ENCODE results near the gene SSU72.
"Not testable (repeated sequence)": the region's sequence is repeated elsewhere in the genome, so short reads cannot be mapped to it uniquely, and the experiment has no call there.

SSU72 gene

DNA sequence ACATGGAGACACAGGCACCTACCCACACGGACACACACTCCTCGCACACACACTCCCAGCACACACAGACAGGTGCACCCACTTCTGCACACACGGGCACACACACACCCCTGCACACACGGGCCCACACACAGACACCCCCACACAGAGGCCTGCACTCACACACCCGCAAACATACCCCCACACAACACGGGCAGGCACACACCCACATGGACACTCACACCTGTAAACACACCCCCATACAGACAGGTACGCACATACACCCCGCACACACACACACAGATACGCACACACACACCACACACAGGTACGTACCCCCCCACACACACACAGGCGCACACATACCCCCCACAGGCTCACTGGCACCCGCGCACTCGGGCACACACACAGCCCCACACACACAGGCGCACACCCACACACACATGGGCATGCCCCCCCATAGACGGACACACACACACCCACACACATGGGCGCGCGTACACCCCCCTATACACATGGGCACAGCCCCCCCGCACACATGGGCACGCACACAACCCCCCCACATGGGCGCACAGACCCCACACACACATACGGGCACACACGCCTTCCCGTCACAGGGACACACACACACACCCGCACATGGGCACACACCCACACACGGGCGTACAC, 56.6 kb downstream of the SSU72 start:
- H3K4me3 ChIP-seq (ENCODE audit: low read depth, low read length): no peak overlapping the region
- TF ChIP-seq POLR2A (IDR thresholded peaks at IDR 0.05; ENCODE audit: extremely low read depth, insufficient read length) (no peak), MYC (IDR thresholded peaks at IDR 0.05; ENCODE audit: low read depth, low read length) (no peak), CTCF (IDR thresholded peaks at IDR 0.05; ENCODE audit: low read depth, low read length) (no peak)
- TF ChIP-seq, protein P1, sequence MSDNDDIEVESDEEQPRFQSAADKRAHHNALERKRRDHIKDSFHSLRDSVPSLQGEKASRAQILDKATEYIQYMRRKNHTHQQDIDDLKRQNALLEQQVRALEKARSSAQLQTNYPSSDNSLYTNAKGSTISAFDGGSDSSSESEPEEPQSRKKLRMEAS (IDR thresholded peaks at IDR 0.05; ENCODE audit: low read depth, low read length): no peak
- DNase-seq (ENCODE audit: low read depth): no peak

DNA sequence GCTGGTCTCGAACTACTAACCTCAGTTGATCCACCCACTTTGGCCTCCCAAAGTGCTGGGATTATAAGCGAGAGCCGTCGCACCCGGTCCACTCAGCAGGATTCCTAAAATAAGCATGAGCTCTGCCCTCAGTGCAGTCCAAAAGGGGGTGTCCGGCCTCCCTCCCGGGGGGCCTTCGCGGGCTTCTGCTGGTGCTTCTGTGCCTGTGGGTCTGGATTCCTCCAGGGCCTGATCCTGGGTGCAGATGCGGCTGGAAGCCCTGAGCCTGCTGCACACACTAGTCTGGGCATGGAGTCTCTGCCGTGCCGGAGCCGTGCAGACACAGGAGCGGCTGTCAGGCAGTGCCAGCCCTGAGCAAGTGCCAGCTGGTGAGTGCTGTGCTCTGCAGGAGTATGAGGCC, 57.7 kb downstream of the SSU72 start:
- DNase-seq (ENCODE audit: low read depth); H3K4me3 ChIP-seq (ENCODE audit: low read depth, low read length): not testable (repeated sequence)

DNA sequence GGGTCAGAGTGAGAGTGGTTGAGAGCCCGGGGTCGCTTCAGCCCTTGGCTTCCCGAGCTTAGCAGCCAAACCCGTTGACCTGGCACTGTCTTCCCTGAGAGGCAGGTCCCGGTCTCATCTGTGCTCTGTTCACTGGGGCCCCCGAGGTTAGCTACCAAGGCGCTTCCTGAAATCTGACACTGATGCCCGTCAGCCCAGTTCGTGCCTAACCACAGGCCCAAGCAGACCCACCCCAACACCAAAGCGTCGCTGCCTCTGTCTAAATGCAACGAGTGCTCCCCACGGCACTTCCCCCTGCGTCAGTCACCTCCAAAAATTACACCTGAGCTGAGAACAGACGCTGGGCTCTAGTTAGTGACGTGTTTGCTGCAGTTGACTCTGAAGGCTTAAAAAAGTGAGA, 60.3 kb downstream of the SSU72 start:
- not testable (repeated sequence) for DNase-seq (ENCODE audit: low read depth); H3K4me3 ChIP-seq (ENCODE audit: low read depth, low read length)

DNA sequence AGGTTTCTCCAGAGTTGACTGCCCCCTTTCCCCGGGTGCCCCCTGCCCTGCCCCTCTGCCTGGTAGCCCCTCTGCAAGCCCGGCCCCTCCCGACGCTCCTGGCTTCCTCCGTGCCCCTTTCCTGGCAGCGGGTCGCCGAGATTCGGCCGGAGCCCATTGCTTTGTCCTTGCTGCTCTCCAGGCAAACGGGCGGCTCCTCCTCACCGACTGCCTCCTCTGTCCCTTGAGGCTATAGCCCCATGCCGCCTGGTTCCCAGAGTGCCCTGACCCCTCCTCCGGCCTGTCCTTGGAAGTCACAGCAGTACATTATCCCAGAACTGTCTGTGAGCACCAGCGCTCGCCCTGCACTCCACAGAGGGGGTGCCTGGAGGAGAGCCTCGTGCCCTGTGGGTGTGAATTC, 61.0 kb downstream of the SSU72 start:
- DNase-seq (ENCODE audit: low read depth): not testable (repeated sequence)
- peak overlapping the region; percentile 36 for H3K4me3 ChIP-seq (ENCODE audit: low read depth, low read length)

DNA sequence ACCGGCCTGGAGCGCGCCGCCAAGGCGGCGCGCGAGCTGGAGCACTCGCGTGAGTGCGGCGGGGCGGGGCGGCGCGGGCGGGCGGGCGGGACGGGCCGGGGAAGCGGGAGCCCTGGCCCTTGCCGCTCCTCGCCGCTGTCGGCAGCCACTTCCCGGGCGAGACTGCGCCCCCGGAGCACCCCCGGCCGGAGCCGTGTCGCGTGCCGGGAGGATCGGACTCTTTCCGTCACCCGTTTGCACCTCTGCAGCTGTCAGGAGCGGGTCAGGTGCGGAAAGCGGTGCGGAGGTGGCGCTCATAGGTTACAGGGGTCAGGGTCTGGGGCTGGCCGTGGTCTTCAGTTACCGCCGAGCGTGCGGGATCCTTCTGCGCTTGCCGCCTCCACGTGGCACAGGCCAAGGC, 62.2 kb downstream of the SSU72 start:
- not testable (repeated sequence) for DNase-seq (ENCODE audit: low read depth)
- H3K4me3 ChIP-seq (ENCODE audit: low read depth, low read length): peak overlapping the region; percentile 53

DNA sequence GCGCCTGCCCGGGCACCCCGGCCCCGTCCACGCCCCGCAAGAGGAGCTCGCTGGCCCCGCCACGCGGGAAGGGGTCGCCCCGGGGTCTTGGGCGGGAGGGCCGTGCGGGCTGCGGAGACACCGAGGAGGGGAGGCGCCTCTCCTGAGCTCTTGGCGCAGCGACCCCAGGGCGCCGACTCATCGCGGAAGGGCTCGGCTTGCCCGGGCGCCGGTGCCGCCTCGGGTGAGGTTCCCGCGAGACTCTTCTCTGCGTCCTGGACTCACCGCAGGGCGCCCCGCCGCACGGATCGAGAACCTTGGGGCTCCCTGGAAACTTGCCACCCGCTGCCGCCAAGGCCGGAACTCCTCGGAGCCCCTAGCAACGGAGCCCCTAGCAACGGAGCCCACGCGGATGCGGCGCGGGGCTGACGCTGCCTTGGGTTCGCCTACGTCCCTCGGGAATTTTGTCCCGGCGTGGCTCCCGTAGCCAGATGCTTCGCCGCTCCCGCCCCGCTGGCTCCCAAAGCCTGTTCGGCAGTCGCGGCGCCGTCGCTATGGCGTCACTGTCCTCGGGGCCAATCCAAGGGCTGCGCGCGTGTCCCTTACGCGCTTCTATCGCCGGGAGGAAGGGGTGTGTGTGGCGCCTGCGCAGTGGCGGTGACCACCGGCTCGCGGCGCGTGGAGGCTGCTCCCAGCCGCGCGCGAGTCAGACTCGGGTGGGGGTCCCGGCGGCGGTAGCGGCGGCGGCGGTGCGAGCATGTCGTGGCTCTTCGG, 63.0 kb downstream of the SSU72 start, which contains the start of gene ATAD3A:
Gene ATAD3A, plus strand, starts transcription at position 630 of the 753 bp plus-strand sequence. Its CDS starts 107 bp downstream, at position 737.
- H3K4me3 ChIP-seq (ENCODE audit: low read depth, low read length): peak within 1 kb of the TSS; percentile 88
- TF ChIP-seq POLR2A (IDR thresholded peaks at IDR 0.05; ENCODE audit: extremely low read depth, insufficient read length) (peak; percentile 43), MYC (IDR thresholded peaks at IDR 0.05; ENCODE audit: low read depth, low read length) (peak; percentile 55)
- TF ChIP-seq, protein P1 (IDR thresholded peaks at IDR 0.05; ENCODE audit: low read depth, low read length): no peak
- peak; percentile 98 for DNase-seq (ENCODE audit: low read depth)

- H3K4me3 ChIP-seq (ENCODE audit: low read depth, low read length): peak overlapping the region; percentile 88
- peak; percentile 44 for DNase-seq (ENCODE audit: low read depth)
- TF ChIP-seq CTCF (IDR thresholded peaks at IDR 0.05; ENCODE audit: low read depth, low read length) (no peak), MYC (IDR thresholded peaks at IDR 0.05; ENCODE audit: low read depth, low read length) (no peak), POLR2A (IDR thresholded peaks at IDR 0.05; ENCODE audit: extremely low read depth, insufficient read length) (no peak)
- TF ChIP-seq, protein P1 (IDR thresholded peaks at IDR 0.05; ENCODE audit: low read depth, low read length): no peak
Observed at GRCh38 chr1:1510912-1511532, 63.6 kb downstream of the SSU72 start.

DNA sequence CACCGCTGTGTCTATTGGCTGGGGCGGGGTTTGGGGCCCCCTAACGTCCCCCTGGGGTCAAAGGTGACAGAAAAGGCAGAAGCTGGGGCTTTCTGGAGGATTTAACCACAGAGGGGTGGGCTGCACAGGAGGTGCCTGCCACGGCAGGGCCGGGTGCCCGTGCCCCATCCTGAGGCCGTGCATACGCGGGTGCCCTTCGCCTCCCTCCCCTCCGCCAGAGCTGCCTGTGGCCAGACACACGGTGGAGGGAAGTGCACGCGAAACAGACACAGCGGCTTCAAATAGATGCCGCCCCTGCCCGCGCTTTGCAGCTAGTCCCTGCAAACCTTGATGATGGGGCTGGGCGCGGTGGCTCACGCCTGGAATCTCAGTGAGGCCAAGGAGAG, 65.2 kb downstream of the SSU72 start:
- peak; percentile 36 for DNase-seq (ENCODE audit: low read depth)
- H3K4me3 ChIP-seq (ENCODE audit: low read depth, low read length): not testable (repeated sequence)

DNA sequence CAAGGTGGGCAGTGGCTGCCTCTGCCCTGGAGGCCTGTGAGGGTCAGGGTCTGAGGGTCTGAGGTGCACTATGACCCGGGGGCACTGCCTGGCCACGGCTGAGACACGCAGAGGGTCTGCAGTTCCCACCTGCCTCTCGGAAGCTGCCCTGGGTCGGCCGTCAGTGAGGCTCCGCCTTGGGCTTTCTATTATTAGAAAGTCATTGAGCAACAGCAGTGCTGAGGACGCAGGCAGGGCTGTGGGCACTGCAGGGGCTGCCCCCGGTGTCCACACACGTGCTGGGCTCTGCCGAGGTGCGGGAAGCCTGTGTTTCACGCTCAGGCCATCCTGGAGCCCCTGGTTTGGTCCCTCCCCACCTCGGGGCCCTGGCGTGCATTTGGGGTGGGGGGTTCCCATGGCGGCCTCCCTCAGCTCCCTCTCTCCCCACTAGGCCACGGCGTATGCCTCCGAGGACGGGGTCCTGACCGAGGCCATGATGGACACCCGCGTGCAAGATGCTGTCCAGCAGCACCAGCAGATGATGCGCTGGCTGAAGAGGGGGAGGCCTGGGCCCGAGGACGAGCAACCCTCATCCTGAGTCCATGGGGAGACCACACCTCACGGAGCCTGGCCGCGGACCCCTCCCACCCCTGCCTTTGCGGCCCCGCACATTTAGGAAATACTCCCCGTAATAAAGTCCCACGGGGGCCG, 65.7 kb downstream of the SSU72 start:
- DNase-seq (ENCODE audit: low read depth); H3K4me3 ChIP-seq (ENCODE audit: low read depth, low read length): not testable (repeated sequence)

All from NB4 (cell line).